ENCODE results near the gene DOCK4.

DOCK4 gene

GRCh38 chr7:111866787-111867186, 339.4 kb downstream of the DOCK4 start:
- Histone ChIP-seq H3K36me3 (ENCODE audit: low read length) (no peaks in the 10 kb centered on the region), H3K9me3 (ENCODE audit: insufficient read depth, low read length) (no peaks in the 10 kb centered on the region), H3K9ac (ENCODE audit: low read length) (no peak overlapping the region), H3K9me2 (replicated peaks; ENCODE audit: insufficient read depth, low read length) (no peaks in the 10 kb centered on the region), H3K4me3 (ENCODE audit: insufficient read depth, low read length, poor library complexity, severe bottlenecking) (no peak overlapping the region), H4K20me1 (ENCODE audit: low read depth, low read length) (no peaks in the 10 kb centered on the region), H3K4me2 (ENCODE audit: low read depth, low read length, poor library complexity, severe bottlenecking) (no peak overlapping the region), H3K27me3 (ENCODE audit: low read length) (no peaks in the 10 kb centered on the region), H3K27ac (ENCODE audit: low read depth, low read length) (no peak overlapping the region), H3K79me2 (ENCODE audit: insufficient read depth, low read length) (no peaks in the 10 kb centered on the region), H2AFZ (ENCODE audit: low read depth, low read length, severe bottlenecking) (no peak overlapping the region), H3F3A (ENCODE audit: insufficient read depth) (no peaks in the 10 kb centered on the region)
- TF ChIP-seq EZH2phosphoT487 (conservative IDR thresholded peaks at IDR 0.05; ENCODE audit: low read length) (no peak), CTCF (IDR thresholded peaks at IDR 0.05; ENCODE audit: insufficient read depth, low read length, poor library complexity, severe bottlenecking) (no peak)

GRCh38 chr7:111865430-111865829, 340.8 kb downstream of the DOCK4 start:
- Histone ChIP-seq H3K4me3 (ENCODE audit: insufficient read depth, low read length, poor library complexity, severe bottlenecking) (no peak overlapping the region), H3F3A (ENCODE audit: insufficient read depth) (no peaks in the 10 kb centered on the region), H3K9ac (ENCODE audit: low read length) (no peak overlapping the region), H3K79me2 (ENCODE audit: insufficient read depth, low read length) (no peaks in the 10 kb centered on the region), H3K4me2 (ENCODE audit: low read depth, low read length, poor library complexity, severe bottlenecking) (no peak overlapping the region), H2AFZ (ENCODE audit: low read depth, low read length, severe bottlenecking) (no peak overlapping the region), H3K36me3 (ENCODE audit: low read length) (no peaks in the 10 kb centered on the region), H3K9me2 (replicated peaks; ENCODE audit: insufficient read depth, low read length) (no peaks in the 10 kb centered on the region), H3K9me3 (ENCODE audit: insufficient read depth, low read length) (no peaks in the 10 kb centered on the region), H4K20me1 (ENCODE audit: low read depth, low read length) (no peaks in the 10 kb centered on the region), H3K27ac (ENCODE audit: low read depth, low read length) (no peak overlapping the region), H3K27me3 (ENCODE audit: low read length) (no peaks in the 10 kb centered on the region)
- TF ChIP-seq EZH2phosphoT487 (conservative IDR thresholded peaks at IDR 0.05; ENCODE audit: low read length) (no peak), CTCF (IDR thresholded peaks at IDR 0.05; ENCODE audit: insufficient read depth, low read length, poor library complexity, severe bottlenecking) (no peak)

- Histone ChIP-seq H3K79me2 (ENCODE audit: insufficient read depth, low read length) (no peaks in the 10 kb centered on the region), H3K4me3 (ENCODE audit: insufficient read depth, low read length, poor library complexity, severe bottlenecking) (no peak overlapping the region)
Measured at GRCh38 chr7:111864291-111864976, 341.8 kb downstream of the DOCK4 start.

More at GRCh38 chr7:111864291-111864976, 341.8 kb downstream of the DOCK4 start:
- Histone ChIP-seq H3K36me3 (ENCODE audit: low read length) (no peaks in the 10 kb centered on the region), H3K27ac (ENCODE audit: low read depth, low read length) (no peak overlapping the region), H3K4me2 (ENCODE audit: low read depth, low read length, poor library complexity, severe bottlenecking) (no peak overlapping the region), H2AFZ (ENCODE audit: low read depth, low read length, severe bottlenecking) (no peak overlapping the region), H3K9ac (ENCODE audit: low read length) (no peak overlapping the region), H3K9me2 (replicated peaks; ENCODE audit: insufficient read depth, low read length) (no peaks in the 10 kb centered on the region), H3K9me3 (ENCODE audit: insufficient read depth, low read length) (no peaks in the 10 kb centered on the region), H3F3A (ENCODE audit: insufficient read depth) (no peaks in the 10 kb centered on the region), H4K20me1 (ENCODE audit: low read depth, low read length) (no peaks in the 10 kb centered on the region), H3K27me3 (ENCODE audit: low read length) (no peaks in the 10 kb centered on the region)
- no peak for TF ChIP-seq EZH2phosphoT487 (conservative IDR thresholded peaks at IDR 0.05; ENCODE audit: low read length)
- TF ChIP-seq CTCF (IDR thresholded peaks at IDR 0.05; ENCODE audit: insufficient read depth, low read length, poor library complexity, severe bottlenecking), result no peak
